K562 (cell line): ENCODE measurements around the gene GHR. TPM values are rescaled to one million over a fixed set of nuclear protein-coding genes. Genes with fewer than 3 reads are reported as not detected.

Experiments used
- ARNT ChIP-seq, 2 experiments: fragments of 450-650 bp; IDR thresholded peaks; 2 replicates each; pipeline ENCODE4 v1.6.1; 2016; ENCODE audit warnings: mild to moderate bottlenecking in 1 of 2
- GATA2 ChIP-seq: sonication (generic); formaldehyde crosslinking; IDR thresholded peaks from 2 replicates; pipeline ENCODE4 v1.4.0; 2020; ENCODE audit warnings: mild to moderate bottlenecking, missing genetic modification reagents
- KAT8 ChIP-seq: fragments of 450-650 bp; IDR thresholded peaks from 2 replicates; pipeline ENCODE4 v1.6.1; 2016; ENCODE audit warnings: low read depth, mild to moderate bottlenecking
- RBFOX2 ChIP-seq: fragments of 200-400 bp; formaldehyde crosslinking; IDR thresholded peaks from 2 replicates; pipeline ENCODE4 v1.6.1; 2017; ENCODE audit warnings: low read depth, mild to moderate bottlenecking, low read length, moderate library complexity
- polyA plus RNA-seq, 8 experiments: library from polyadenylated mRNA; depleted of rRNA in 4 of 8; stranded (reverse) in 5 of 8; unstranded in 3 of 8; fragments of >200 nt; fragmentation: Nextera tagmentation in 2 of 8; fragmentation: Illumina TruSeq in 1 of 8; extraction: Ambion mirVana in 2 of 8; extraction: Trizol in 1 of 8; gene quantifications; 2 replicates each; pipeline versions ENCODE4 v1.2.1 to v1.2.3, GENCODE V29; 2011 to 2014; ENCODE audit warnings: inconsistent platforms in 1 of 8, missing spikeins in 1 of 8
- total RNA-seq, 7 experiments: library from RNA; depleted of rRNA in 6 of 7; stranded (reverse); fragments of >200 nt in 6 of 7; fragmentation: Illumina TruSeq in 2 of 7; extraction: Trizol in 2 of 7; gene quantifications; 2 replicates each; pipeline versions ENCODE4 v1.2.1 to v1.2.3, GENCODE V29; 2011 to 2021; ENCODE audit warnings: low replicate concordance in 1 of 7
- TF ChIP-seq, protein P1 (sequence below): fragments of 450-650 bp; IDR thresholded peaks from 2 replicates; pipeline ENCODE4 v1.6.1; 2014; ENCODE audit warnings: low read depth, mild to moderate bottlenecking, moderate library complexity, borderline replicate concordance
- TF ChIP-seq, protein P2 (sequence below), 2 experiments: fragments of 450-650 bp; IDR thresholded peaks; 2 replicates each; pipeline ENCODE4 v1.6.1; 2016; ENCODE audit warnings: mild to moderate bottlenecking in 2 of 2, borderline replicate concordance in 1 of 2, low read depth in 1 of 2, moderate library complexity in 1 of 2

The GHR gene
- total and polyA plus RNA-seq, 9 of the 15 experiments (the other 6 are each of a cell fraction or from before 2014, with no cell fraction given), result 0.01 to 0.13 (median 0.07) TPM; not detected in 5

DNA sequence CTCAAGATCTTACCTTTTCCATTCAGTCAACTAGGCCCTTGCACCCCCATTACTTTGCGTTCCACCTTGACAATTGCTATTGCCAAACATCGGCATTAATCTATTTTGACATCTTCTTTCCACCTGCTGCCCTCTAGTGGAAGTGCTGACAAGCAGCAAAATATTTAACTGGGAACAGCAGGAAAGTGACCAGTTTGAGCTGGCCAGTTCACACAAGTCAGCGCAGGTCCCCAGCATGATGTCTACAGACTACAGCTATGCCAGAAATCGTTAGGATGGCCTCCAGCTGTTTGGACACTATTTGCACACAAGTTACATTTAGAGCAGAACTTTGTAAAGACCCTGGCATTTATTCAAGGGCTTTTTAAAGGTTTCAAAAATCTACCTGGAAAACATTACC lies 160.1 kb downstream of the GHR start (continued):
- TF ChIP-seq, protein P1, sequence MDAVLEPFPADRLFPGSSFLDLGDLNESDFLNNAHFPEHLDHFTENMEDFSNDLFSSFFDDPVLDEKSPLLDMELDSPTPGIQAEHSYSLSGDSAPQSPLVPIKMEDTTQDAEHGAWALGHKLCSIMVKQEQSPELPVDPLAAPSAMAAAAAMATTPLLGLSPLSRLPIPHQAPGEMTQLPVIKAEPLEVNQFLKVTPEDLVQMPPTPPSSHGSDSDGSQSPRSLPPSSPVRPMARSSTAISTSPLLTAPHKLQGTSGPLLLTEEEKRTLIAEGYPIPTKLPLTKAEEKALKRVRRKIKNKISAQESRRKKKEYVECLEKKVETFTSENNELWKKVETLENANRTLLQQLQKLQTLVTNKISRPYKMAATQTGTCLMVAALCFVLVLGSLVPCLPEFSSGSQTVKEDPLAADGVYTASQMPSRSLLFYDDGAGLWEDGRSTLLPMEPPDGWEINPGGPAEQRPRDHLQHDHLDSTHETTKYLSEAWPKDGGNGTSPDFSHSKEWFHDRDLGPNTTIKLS, result 0 out of 2 replicates have a peak, but pooled peaks have one; percentile 28
- 0 out of 4 replicates have a peak, but pooled peaks of 1 of the 2 experiments have one; percentile 58 for TF ChIP-seq ARNT (IDR thresholded peaks at IDR 0.05)
- TF ChIP-seq, protein P2, sequence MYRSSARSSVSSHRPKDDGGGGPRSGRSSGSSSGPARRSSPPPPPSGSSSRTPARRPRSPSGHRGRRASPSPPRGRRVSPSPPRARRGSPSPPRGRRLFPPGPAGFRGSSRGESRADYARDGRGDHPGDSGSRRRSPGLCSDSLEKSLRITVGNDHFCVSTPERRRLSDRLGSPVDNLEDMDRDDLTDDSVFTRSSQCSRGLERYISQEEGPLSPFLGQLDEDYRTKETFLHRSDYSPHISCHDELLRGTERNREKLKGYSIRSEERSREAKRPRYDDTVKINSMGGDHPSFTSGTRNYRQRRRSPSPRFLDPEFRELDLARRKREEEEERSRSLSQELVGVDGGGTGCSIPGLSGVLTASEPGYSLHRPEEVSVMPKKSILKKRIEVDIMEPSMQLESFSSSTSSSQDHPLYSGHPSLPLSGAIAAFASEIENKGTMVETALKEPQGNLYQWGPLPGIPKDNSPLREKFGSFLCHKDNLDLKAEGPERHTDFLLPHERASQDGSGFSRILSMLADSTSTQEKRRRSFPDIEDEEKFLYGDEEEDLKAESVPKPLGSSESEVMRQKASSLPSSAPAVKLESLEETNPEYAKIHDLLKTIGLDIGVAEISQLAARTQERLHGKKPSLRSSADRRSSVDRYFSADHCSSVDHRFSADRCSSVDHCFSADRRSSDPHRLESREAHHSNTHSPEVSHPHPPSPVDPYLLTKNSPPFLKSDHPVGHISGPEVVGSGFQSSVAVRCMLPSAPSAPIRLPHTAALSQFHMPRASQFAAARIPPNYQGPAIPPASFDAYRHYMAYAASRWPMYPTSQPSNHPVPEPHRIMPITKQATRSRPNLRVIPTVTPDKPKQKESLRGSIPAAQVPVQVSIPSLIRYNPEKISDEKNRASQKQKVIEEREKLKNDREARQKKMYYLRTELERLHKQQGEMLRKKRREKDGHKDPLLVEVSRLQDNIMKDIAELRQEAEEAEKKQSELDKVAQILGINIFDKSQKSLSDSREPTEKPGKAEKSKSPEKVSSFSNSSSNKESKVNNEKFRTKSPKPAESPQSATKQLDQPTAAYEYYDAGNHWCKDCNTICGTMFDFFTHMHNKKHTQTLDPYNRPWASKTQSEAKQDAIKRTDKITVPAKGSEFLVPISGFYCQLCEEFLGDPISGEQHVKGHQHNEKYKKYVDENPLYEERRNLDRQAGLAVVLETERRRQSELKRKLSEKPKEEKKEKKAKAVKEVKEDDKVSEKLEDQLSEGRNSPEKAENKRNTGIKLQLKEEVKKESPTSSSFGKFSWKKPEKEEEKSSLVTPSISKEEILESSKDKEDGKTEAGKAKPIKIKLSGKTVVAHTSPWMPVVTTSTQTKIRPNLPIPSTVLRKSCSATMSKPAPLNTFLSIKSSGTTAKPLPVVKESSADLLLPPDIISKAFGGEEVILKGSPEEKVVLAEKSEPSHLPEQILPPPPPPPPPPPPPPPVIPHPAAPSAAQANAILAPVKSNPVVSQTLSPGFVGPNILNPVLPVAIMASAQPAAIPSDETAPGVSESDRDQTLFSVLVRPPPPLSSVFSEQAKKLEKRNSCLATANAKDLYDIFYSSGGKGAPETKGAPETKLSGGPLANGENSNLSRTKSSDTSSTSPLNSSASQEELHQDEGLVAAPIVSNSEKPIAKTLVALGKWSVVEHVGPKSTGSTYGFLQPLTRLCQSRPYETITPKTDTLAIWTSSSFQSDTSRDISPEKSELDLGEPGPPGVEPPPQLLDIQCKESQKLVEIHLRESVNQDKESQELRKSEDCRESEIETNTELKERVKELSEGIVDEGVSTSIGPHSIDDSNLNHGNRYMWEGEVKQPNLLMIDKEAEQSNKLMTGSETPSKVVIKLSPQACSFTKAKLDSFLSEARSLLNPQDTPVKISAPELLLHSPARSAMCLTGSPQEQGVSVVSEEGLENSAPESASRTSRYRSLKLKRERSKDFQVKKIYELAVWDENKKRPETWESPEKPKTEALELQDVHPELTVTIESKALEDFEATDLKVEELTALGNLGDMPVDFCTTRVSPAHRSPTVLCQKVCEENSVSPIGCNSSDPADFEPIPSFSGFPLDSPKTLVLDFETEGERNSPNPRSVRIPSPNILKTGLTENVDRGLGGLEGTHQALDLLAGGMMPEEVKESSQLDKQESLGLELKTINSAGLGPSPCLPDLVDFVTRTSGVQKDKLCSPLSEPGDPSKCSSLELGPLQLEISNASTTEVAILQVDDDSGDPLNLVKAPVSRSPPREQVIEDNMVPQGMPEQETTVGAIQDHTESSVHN (IDR thresholded peaks at IDR 0.05; ENCODE audit: borderline replicate concordance in 1 of 2, low read depth in 1 of 2), result no peak
- peak; percentile 98 for TF ChIP-seq GATA2 (CRISPR knock-in tag)
- TF ChIP-seq RBFOX2, result no peak
- no peak for TF ChIP-seq KAT8
- TF ChIP-seq, all 486 proteins: peak for 71
